Measurements from ENCODE around the gene ZMYND15.

GRCh38 chr17:4769628-4770027 lies 30.0 kb downstream of the ZMYND15 start:
- TF ChIP-seq CTCF (IDR thresholded peaks at IDR 0.05) (no peak), POLR2A (IDR thresholded peaks at IDR 0.05) (no peak), EP300 (IDR thresholded peaks at IDR 0.05) (no peak), POLR2AphosphoS5 (IDR thresholded peaks at IDR 0.05) (no peak)
